ENCODE measurements around the gene RPP40.

- TF ChIP-seq CTCF (IDR thresholded peaks at IDR 0.05) = no peak
- TF ChIP-seq EP300 (IDR thresholded peaks at IDR 0.05; ENCODE audit: low read depth) = no peak
These were observed 22.1 kb downstream of the RPP40 start for GRCh38 chr6:4981761-4982160.
